Activated CD8-positive, alpha-beta memory T cell treated with anti-CD3 and anti-CD28 coated beads for 4 hours (primary cell): ENCODE results near the gene NDUFV1.
A peak's percentile ranks its signal among the peaks of the same experiment; 100 is the strongest.

Source experiments
- DNase-seq, 2 donors: peaks; one replicate each; pipeline ENCODE4 v3.0.0-alpha.2; 2020; ENCODE audit warnings: low read depth in 2 of 2

NDUFV1 gene

DNA sequence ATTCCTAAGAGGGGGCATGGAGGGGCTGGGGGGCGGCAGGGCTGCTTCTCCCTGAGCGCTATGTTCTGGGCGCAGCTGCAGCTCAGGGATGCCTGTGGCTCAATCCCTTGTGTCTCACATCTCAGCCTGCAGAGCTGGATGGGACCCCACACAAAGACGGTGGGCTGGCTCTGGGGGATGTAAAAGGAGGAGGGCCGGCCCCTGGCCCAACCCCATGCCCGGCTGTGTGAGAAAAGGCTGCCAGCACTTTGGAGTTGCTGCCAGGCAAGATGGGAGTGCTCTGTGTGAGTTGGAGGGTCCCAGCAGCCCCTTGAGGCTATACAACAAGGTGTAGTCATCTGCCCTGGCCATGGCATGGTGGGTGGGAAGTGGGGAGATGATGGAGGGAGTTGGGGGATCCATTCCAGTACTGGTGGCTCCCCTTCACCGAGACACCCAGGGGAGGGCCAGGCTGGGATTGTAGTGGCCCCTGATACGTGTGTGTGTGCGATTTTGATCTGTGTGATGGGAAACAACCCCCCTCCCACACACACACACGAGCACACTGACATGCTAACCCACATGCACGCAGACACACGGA, 34.1 kb downstream of the NDUFV1 start:
- DNase-seq = no peak

DNA sequence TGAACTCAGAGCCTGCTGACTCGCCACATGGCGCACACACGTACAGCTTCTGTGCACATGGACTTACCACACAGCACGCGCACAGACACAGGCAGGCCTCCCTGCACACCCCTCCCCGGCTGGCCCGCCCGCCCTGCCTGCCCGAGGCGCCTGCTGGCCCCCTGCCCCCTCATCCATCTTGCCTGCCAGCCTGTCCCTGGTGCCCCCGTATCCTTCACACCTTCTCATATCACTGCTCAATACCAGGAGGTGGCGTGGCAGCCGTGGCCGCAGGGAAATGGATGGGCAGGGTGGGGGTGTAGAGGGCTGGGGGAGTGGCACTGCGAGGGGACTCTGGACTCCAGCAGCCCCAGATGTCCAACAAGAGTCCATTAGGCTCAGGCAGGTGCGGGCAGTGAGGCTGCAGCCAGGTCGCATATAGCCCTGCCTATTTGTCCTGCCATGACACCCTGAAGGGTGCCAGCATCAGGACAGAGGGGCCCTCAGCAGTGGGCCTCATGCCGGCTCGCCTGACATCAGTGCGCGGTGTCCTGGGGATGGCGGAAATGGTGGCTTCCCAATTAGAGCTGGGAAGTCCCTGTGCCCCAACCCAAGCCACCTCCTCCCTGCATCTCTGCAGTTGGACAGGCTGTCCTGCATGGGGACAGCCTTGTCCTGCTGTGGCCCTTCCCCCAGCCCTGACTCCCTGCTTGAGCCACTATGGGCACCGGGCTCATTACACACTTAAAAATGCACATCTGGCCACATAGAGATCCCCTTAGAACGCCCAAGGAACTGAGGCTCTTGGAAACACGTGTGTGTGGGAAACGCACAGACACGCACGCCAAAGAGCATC, 34.8 kb downstream of the NDUFV1 start:
- DNase-seq = no peak

- no peak for DNase-seq
Observed at GRCh38 chr11:67642173-67643120, 35.7 kb downstream of the NDUFV1 start.

DNA sequence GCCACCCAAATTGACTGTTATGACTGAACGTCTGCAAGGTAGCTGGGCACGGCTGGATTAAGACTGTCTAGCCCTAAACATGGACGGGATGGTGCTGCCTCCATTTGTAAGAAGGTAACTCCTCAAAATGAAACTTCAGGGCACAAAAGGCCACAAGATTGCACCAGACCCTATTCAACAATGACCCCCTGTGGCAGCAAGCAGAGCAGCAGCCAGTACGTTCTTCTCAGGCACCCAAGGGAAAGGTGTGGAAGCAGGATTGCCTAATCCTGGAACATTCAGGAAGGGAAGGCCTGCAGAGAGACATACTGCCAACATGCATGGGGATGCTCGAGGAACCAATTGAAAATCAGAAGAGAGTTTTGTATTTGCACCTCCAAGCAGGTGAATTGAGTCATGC, 37.3 kb downstream of the NDUFV1 start:
- DNase-seq = no peak

- no peak for DNase-seq
Observed at GRCh38 chr11:67644472-67645418, 38.0 kb downstream of the NDUFV1 start.

DNA sequence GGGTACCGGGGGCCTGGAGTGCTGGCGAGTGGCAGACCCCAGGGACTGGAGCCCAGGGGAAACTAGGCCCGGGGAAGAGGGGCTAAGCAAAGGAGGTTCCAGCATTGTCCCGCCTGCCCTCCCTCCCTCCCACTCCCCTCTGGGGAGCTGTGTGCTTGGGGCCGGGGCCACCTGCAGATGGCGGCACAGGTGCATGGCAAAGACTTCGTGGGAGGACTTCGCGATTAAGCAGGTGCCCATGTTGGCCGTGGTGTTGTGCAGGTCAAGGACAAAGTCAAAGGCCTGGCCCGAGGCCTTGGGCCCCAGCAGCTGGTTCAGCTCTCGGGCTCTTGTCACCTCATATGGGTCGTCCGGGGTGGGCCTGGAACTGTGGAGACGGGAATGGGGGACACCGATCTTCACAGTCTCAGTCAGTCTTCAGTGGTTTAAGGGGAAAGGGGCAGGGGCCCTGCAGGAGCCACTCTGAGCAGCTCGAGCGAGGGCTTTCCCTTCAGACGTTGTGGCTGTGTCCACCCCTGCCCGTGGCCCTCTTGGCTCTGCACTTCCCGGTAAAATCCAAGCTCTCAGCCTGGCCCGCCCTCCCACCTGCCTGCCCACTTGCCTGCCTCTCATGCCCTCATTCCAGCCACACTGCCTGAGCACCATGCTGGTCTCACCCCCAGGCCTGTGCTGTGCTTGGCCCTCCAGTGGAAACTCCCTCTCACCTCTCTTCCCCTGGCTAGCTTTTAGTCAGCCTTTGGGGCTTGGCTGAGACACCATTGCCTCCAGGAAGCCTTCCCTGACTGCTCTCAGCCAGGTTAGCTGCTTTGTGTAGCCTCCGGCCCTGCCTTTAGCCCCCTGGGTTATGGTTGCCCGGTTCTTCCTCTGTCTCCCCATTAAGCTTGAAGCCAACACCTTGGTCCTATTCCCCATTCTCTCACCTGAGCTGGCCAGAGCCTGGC, 39.1 kb downstream of the NDUFV1 start:
- no peak for DNase-seq

- DNase-seq = no peak
Observed at GRCh38 chr11:67646535-67647336, 40.0 kb downstream of the NDUFV1 start.

GRCh38 chr11:67647471-67647870, 40.7 kb downstream of the NDUFV1 start:
- DNase-seq = no peak

GRCh38 chr11:67648140-67648795, 41.5 kb downstream of the NDUFV1 start:
- peak in 1 of 2 donors; percentile 20 for DNase-seq

- no peak for DNase-seq
Observed at GRCh38 chr11:67648796-67649613, 42.3 kb downstream of the NDUFV1 start.

GRCh38 chr11:67649634-67650510, 43.1 kb downstream of the NDUFV1 start:
- DNase-seq = no peak

DNA sequence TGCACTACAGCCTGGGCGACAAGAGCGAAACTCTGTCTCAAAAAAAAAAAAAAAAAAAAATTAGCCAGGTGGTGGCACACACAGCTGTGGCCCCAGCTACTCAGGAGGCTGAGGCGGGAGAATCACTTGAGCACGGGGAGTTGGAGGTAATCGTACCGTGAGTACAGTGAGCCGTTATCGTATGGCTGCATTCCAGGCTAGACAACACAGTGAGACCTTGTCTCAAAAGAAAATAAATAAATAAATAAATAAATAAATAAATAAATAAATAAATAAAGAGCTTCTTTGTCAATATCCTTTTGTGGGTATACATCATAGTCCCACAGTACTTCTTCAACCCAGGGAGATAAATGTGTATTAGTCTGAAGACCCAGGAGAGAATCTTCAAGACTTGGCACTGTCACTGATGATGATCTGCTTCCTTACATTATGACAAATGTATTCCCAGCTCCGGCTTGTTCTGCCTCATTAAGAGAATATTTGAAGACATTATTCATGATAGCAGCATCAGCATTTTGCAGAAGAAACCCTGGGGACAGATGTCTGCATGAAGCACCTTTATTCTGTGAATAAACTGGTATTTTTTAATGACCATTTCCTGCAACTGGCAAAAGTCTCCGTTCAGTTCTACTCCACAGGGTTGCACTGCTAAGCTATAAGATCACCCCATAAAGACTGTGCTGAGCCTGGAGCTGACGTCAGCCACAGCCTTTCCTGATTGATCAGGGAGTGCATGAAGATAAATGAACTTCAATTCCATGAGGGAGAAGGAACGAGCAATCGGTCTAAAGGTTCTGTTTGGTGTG, 45.4 kb downstream of the NDUFV1 start:
- DNase-seq = no peak

GRCh38 chr11:67652965-67653845, 46.5 kb downstream of the NDUFV1 start:
- no peak for DNase-seq

- no peak for DNase-seq
Observed at GRCh38 chr11:67654225-67654624, 47.5 kb downstream of the NDUFV1 start.
